ENCODE data around the gene HTR1B. TPM values are rescaled to one million over a fixed set of nuclear protein-coding genes. Genes with fewer than 3 reads are reported as not detected.

HTR1B gene
- polyA plus RNA-seq, 2 of the 4 experiments (the other 2 are of a cell fraction): 0.12 TPM; not detected in 1

GRCh38 chr6:77415706-77416105 lies 47.6 kb downstream of the HTR1B start (continued):
- TF ChIP-seq CTCF (IDR thresholded peaks at IDR 0.05) (no peak), KDM5A (IDR thresholded peaks at IDR 0.05) (no peak), JUN (IDR thresholded peaks at IDR 0.05) (no peak), TP53 (CRISPR knock-in tag; IDR thresholded peaks at IDR 0.05) (no peak), RARB (CRISPR knock-in tag; IDR thresholded peaks at IDR 0.05) (no peak), SMC3 (IDR thresholded peaks at IDR 0.05) (no peak), HDAC2 (IDR thresholded peaks at IDR 0.05) (no peak), POLR2A (IDR thresholded peaks at IDR 0.05; ENCODE audit: low read length) (no peak)

Other genes starting within 250 kb of the HTR1B start
- not detected in 2 replicates for gene MEI4, start 189.5 kb upstream of the HTR1B start, polyA plus RNA-seq (2011; rRNA removed)
- gene MEI4, start 189.5 kb upstream of the HTR1B start, polyA plus RNA-seq (2017; fragmentation: RNase III; extraction: RNeasy Plus Mini Kit Qiagen cat#74134 plus additional on column Dnase treatment): not detected in 3 replicates

Measured in A549 (cell line).